ENCODE results near the gene H2AZ2. TPM values are rescaled to one million over a fixed set of nuclear protein-coding genes. Genes with fewer than 3 reads are reported as not detected.

H2AZ2 gene
- total and polyA plus RNA-seq, 2 donors from 2014 or later: 121 to 140 TPM

GRCh38 chr7:44802418-44803025 is 45.4 kb downstream of the H2AZ2 start:
- H3K9me3 ChIP-seq (ENCODE audit: control insufficient read depth in 2 of 3, insufficient read depth in 1 of 3, low read length in 3 of 3): no peaks in the 10 kb centered on the region
- no peak overlapping the region for H3K9ac ChIP-seq (ENCODE audit: low read length in 3 of 3)
- H3K27me3 ChIP-seq (ENCODE audit: control insufficient read depth, insufficient read depth, low read length): no peaks in the 10 kb centered on the region
- H3K4me3 ChIP-seq (ENCODE audit: low read length in 3 of 3): no peak overlapping the region
- FAIRE-seq (no peak), DNase-seq (no peak)
- H3K27ac ChIP-seq (ENCODE audit: low read depth in 2 of 2, low read length in 2 of 2): no peak overlapping the region
- H3K36me3 ChIP-seq (ENCODE audit: control insufficient read depth in 2 of 3, insufficient read depth in 3 of 3, low read length in 3 of 3): peaks cover 18 to 43% (median 18%) of the 10 kb centered on the region in 3 donors
- intact Hi-C loops (cut with DNase I): no loop called here
- TF ChIP-seq, protein P1, sequence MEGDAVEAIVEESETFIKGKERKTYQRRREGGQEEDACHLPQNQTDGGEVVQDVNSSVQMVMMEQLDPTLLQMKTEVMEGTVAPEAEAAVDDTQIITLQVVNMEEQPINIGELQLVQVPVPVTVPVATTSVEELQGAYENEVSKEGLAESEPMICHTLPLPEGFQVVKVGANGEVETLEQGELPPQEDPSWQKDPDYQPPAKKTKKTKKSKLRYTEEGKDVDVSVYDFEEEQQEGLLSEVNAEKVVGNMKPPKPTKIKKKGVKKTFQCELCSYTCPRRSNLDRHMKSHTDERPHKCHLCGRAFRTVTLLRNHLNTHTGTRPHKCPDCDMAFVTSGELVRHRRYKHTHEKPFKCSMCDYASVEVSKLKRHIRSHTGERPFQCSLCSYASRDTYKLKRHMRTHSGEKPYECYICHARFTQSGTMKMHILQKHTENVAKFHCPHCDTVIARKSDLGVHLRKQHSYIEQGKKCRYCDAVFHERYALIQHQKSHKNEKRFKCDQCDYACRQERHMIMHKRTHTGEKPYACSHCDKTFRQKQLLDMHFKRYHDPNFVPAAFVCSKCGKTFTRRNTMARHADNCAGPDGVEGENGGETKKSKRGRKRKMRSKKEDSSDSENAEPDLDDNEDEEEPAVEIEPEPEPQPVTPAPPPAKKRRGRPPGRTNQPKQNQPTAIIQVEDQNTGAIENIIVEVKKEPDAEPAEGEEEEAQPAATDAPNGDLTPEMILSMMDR (IDR thresholded peaks at IDR 0.05; ENCODE audit: borderline replicate concordance, extremely low read depth, insufficient read depth): no peak
- H3K4me1 ChIP-seq (ENCODE audit: control insufficient read depth in 2 of 3, insufficient read depth in 2 of 3, low read depth in 1 of 3, low read length in 3 of 3): peaks cover 0 to 9% (median 6%) of the 10 kb centered on the region in 3 donors

DNA sequence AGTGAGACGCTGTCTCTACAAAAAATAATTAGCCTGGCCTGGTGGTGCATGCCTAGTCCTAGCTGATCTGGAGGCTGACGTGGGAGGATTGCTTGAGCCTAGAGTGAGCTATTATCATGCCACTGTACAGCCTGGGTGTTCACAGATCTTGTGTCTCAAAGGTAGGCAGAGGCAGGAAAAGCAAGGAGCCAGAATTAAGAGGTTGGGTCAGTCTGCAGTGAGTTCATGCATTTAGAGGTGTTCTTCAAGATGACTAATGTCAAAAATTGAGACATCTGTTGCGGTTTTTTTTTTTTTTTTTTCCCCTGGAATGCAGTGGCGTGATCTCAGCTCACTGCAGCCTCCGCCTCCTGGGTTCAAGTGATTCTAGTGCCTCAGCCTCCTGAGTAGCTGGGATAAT is 46.0 kb downstream of the H2AZ2 start:
- DNase-seq (no peak), FAIRE-seq (no peak)
- no peak overlapping the region for H3K27ac ChIP-seq (ENCODE audit: low read depth in 2 of 2, low read length in 2 of 2)
- H3K9me3 ChIP-seq (ENCODE audit: control insufficient read depth in 2 of 3, insufficient read depth in 1 of 3, low read length in 3 of 3): no peaks in the 10 kb centered on the region
- H3K27me3 ChIP-seq (ENCODE audit: control insufficient read depth, insufficient read depth, low read length): no peaks in the 10 kb centered on the region
- TF ChIP-seq, protein P1 (IDR thresholded peaks at IDR 0.05; ENCODE audit: borderline replicate concordance, extremely low read depth, insufficient read depth): no peak
- H3K4me1 ChIP-seq (ENCODE audit: control insufficient read depth in 2 of 3, insufficient read depth in 2 of 3, low read depth in 1 of 3, low read length in 3 of 3): peaks cover 0 to 9% (median 6%) of the 10 kb centered on the region in 3 donors
- peaks cover 18 to 43% (median 18%) of the 10 kb centered on the region in 3 donors for H3K36me3 ChIP-seq (ENCODE audit: control insufficient read depth in 2 of 3, insufficient read depth in 3 of 3, low read length in 3 of 3)
- H3K9ac ChIP-seq (ENCODE audit: low read length in 3 of 3): no peak overlapping the region
- intact Hi-C loops (cut with DNase I): no loop called here
- no peak overlapping the region for H3K4me3 ChIP-seq (ENCODE audit: low read length in 3 of 3)

GRCh38 chr7:44799939-44800338 is 47.9 kb downstream of the H2AZ2 start:
- H3K4me3 ChIP-seq (ENCODE audit: low read length in 3 of 3): no peak overlapping the region
- intact Hi-C loops (cut with DNase I): no loop called here
- H3K9me3 ChIP-seq (ENCODE audit: control insufficient read depth in 2 of 3, insufficient read depth in 1 of 3, low read length in 3 of 3): no peaks in the 10 kb centered on the region
- peaks cover 18 to 40% (median 18%) of the 10 kb centered on the region in 3 donors for H3K36me3 ChIP-seq (ENCODE audit: control insufficient read depth in 2 of 3, insufficient read depth in 3 of 3, low read length in 3 of 3)
- DNase-seq (no peak), FAIRE-seq (no peak)
- no peak overlapping the region for H3K9ac ChIP-seq (ENCODE audit: low read length in 3 of 3)
- no peaks in the 10 kb centered on the region for H3K27me3 ChIP-seq (ENCODE audit: control insufficient read depth, insufficient read depth, low read length)
- peaks cover 0 to 11% (median 6%) of the 10 kb centered on the region in 3 donors for H3K4me1 ChIP-seq (ENCODE audit: control insufficient read depth in 2 of 3, insufficient read depth in 2 of 3, low read depth in 1 of 3, low read length in 3 of 3)
- TF ChIP-seq, protein P1 (IDR thresholded peaks at IDR 0.05; ENCODE audit: borderline replicate concordance, extremely low read depth, insufficient read depth): no peak
- no peak overlapping the region for H3K27ac ChIP-seq (ENCODE audit: low read depth in 2 of 2, low read length in 2 of 2)

Measured in kidney (tissue), 14 donors.